Pancreas (tissue), 10 donors: ENCODE data around the gene PAPOLB. TPM values are rescaled to one million over a fixed set of nuclear protein-coding genes. Genes with fewer than 3 reads are reported as not detected.

ENCODE experiments used
- ATAC-seq, 4 donors: fragments of 200-7000 bp; cut with Tn5 transposase; one replicate each; pipeline versions ENCODE4 v1.8.0 to v1.9.1; 2020; ENCODE audit warnings: mild to moderate bottlenecking in 4 of 4, moderate library complexity in 4 of 4
- DNase-seq, 6 donors: peaks; one replicate each; pipeline ENCODE4 v3.0.0-alpha.2; 2020
- FAIRE-seq: peaks from 2 replicates; lab custom pipeline; 2012; peaks lifted over from hg19 to GRCh38; lab: Jason Lieb, UNC
- H3K27ac ChIP-seq, 4 donors: fragments of 200-600 bp; sonication (generic); 1 replicate in 3 of 4; 2 replicates in 1 of 4; pipeline versions ENCODE4 v1.5.0 to v1.8.0; 2020
- H3K27me3 ChIP-seq, 4 donors: fragments of 200-600 bp; one replicate each; pipeline ENCODE4 v1.8.0; 2021
- H3K36me3 ChIP-seq, 3 donors: fragments of 200-600 bp; sonication (generic) in 1 of 3; one replicate each; pipeline versions ENCODE4 v1.5.0 to v1.8.0; 2020 to 2021
- H3K4me1 ChIP-seq, 3 donors: fragments of 200-600 bp; one replicate each; pipeline ENCODE4 v1.8.0; 2021
- H3K4me3 ChIP-seq, 4 donors: fragments of 200-600 bp; sonication (generic) in 2 of 4; one replicate each; pipeline versions ENCODE4 v1.5.0 to v1.8.0; 2020 to 2021
- H3K9me3 ChIP-seq, 4 donors: fragments of 200-600 bp; one replicate each; pipeline ENCODE4 v1.8.0; 2021
- whole genome bisulfite sequencing, 2 donors: extraction: QIAGEN DNeasy Blood & Tissue Kit; methylation state at CpG; one replicate each; pipeline ENCODE4 v1.1.7; 2013; 5-methylcytosine and 5-hydroxymethylcytosine counted together
- intact Hi-C, 3 donors: fragments of 100-400 bp; cut with DNase I; formaldehyde crosslinking; loops; one replicate each; pipeline versions ENCODE4 v1.11.1 to v1.14.2; 2022
- polyA plus RNA-seq, 2 donors: library from polyadenylated mRNA; stranded (reverse); fragments of 200-250 nt; gene quantifications; one replicate each; pipeline ENCODE4 v1.2.3, GENCODE V29; 2013
- total RNA-seq, 6 donors: library from RNA; stranded (reverse); fragmentation: NEBNext Ultra II Directional in 4 of 6; extraction: Animal tissue kit (Norgen Biotek cat#: 25700) in 4 of 6; gene quantifications; one replicate each; pipeline versions ENCODE4 v1.2.1 to v1.2.4, GENCODE V29; 2021 to 2023
- TF ChIP-seq, protein P1 (sequence below), 4 donors: fragments of 200-600 bp; sonication (generic) in 3 of 4; IDR thresholded peaks; one replicate each; pipeline versions ENCODE4 v1.5.0 to v1.8.0; 2021; ENCODE audit warnings: antibody characterized with exemption in 4 of 4
- donor health status: healthy with polysubstance abuse.
- donor health status: DM: no; HTN: no; CAD: no; lungs with moderate emphysema.
- donor health status: DM: no; HTN: no; CAD: no.
- donor health status: control.
- donor health status: control.
- donor health status: Bipolar disorder and iron deficiency.
- donor health status: DM: yes; HTN: yes; CAD: no.
- donor health status: DM: no; HTN: no; CAD: no.
- donor health status: DM: no; HTN: no; CAD: no.
- donor health status: DM: yes; HTN: yes; CAD: no.

The PAPOLB gene
- total and polyA plus RNA-seq, 8 donors, result 0.03 to 0.09 (median 0.05) TPM; not detected in 5

DNA sequence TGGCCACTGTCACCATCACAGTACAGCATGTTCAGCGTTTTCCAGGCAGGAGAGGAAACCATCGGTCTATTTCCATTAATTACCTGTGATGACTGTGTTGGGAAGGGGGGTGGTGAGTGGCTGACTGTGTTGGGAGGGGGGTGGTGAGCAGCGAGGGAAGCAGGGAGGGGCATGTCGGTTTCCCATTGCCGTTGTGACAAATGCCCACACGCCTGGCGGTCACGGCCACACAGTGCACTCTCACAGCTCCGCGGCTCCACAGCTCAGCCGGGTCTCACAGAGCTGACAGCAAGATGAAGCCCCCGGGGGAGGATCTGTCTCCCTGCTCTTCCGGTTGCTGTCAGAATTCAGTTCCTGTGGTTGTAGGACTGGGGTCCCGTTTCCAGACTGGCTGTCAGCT, 47.4 kb downstream of the PAPOLB start:
- Histone ChIP-seq H3K36me3 (no peaks in the 10 kb centered on the region), H3K27me3 (no peaks in the 10 kb centered on the region), H3K27ac (no peak overlapping the region), H3K9me3 (no peaks in the 10 kb centered on the region), H3K4me1 (no peaks in the 10 kb centered on the region), H3K4me3 (no peak overlapping the region)
- 52 to 63% methylated on average over 14 of the region's 14 CpGs for WGBS, 2 donors
- FAIRE-seq (no peak), DNase-seq (no peak), ATAC-seq (no peak)
- intact Hi-C loops, result no loop called here
- TF ChIP-seq, protein P1, sequence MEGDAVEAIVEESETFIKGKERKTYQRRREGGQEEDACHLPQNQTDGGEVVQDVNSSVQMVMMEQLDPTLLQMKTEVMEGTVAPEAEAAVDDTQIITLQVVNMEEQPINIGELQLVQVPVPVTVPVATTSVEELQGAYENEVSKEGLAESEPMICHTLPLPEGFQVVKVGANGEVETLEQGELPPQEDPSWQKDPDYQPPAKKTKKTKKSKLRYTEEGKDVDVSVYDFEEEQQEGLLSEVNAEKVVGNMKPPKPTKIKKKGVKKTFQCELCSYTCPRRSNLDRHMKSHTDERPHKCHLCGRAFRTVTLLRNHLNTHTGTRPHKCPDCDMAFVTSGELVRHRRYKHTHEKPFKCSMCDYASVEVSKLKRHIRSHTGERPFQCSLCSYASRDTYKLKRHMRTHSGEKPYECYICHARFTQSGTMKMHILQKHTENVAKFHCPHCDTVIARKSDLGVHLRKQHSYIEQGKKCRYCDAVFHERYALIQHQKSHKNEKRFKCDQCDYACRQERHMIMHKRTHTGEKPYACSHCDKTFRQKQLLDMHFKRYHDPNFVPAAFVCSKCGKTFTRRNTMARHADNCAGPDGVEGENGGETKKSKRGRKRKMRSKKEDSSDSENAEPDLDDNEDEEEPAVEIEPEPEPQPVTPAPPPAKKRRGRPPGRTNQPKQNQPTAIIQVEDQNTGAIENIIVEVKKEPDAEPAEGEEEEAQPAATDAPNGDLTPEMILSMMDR (IDR thresholded peaks at IDR 0.05), result no peak

DNA sequence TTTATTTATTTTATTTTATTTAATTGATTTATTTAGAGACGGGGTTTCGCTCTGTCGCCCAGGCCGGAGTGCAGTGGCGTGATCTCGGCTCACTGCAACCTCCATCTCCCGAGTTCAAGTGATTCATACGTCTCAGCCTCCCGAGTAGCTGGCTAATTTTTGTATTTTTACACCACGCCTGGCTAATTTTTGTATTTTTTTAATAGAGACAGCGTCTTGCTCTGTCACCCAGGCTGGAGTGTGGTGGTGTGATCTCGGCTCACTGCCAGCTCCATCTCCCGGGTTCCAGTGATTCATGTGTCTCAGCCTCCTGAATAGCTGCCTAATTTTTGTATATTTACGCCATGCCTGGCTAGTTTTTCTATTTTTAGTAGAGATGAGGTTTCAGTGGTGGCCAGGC, 52.2 kb downstream of the PAPOLB start:
- intact Hi-C loops, result loop anchor here in 1 of 3 donors (10.0 kb wide), 1 partner anchor 275 kb away; no protein-coding TSS in a partner anchor
- FAIRE-seq (no peak), DNase-seq (no peak), ATAC-seq (no peak)
- Histone ChIP-seq H3K9me3 (no peaks in the 10 kb centered on the region), H3K4me3 (no peak overlapping the region), H3K27ac (no peak overlapping the region), H3K36me3 (no peaks in the 10 kb centered on the region), H3K4me1 (no peaks in the 10 kb centered on the region), H3K27me3 (no peaks in the 10 kb centered on the region)
- TF ChIP-seq, protein P1 (IDR thresholded peaks at IDR 0.05), result no peak
- 88 to 95% methylated on average over 14 of the region's 14 CpGs for WGBS, 2 donors

DNA sequence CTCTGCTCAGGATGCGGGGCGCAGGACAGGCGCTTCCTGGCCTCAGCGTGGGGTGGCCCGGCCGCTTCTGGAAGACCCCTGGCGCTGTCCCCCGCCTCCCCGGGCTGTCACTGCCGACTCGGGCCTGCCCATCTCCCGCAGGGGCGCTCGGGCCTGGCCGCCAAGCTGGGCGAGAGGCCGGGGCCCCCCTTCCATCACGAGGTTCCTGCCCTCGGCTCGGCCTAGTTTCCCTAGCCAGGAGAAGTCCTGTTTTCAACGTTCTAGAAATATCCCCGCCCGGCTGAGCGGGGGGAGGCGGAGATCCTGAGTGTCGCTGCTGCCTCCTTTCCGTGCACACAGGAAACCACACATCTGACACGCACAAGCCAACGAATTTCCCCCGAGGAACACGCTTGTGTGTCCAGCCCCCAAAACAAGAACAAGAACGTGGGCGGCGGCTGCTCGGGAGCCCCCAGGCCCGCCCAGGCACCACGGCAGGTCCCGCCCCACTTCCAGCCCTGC, 52.7 kb downstream of the PAPOLB start:
- Histone ChIP-seq H3K9me3 (no peaks in the 10 kb centered on the region), H3K27me3 (no peaks in the 10 kb centered on the region), H3K36me3 (no peaks in the 10 kb centered on the region), H3K4me1 (no peaks in the 10 kb centered on the region), H3K27ac (no peak overlapping the region), H3K4me3 (no peak overlapping the region)
- WGBS, 2 donors, result 74 to 82% methylated on average over 38 of the region's 38 CpGs
- FAIRE-seq, result no peak
- TF ChIP-seq, protein P1 (IDR thresholded peaks at IDR 0.05), result no peak
- intact Hi-C loops, result loop anchor here in 1 of 3 donors (10.0 kb wide), 1 partner anchor 276 kb away; no protein-coding TSS in a partner anchor
- ATAC-seq, result peak in 1 of 4 donors; percentile 20
- DNase-seq, result peak in 1 of 6 donors; percentile 65

DNA sequence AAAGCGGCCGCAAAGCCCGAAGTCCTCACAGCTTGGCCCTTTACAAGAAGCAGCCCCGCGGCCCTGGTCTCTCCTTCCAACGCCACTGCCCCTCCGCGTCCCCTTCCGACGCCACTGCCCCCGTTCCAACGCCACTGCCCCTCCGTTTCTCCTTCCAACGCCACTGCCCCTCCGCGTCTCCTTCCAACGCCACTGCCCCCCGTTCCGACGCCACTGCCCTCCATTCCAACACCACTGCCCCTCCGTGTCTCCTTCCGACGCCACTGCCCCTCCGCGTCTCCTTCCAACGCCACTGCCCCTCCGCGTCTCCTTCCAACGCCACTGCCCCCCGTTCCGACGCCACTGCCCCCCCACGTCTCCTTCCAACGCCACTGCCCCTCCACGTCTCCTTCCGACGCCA, 53.3 kb downstream of the PAPOLB start:
- TF ChIP-seq, protein P1 (IDR thresholded peaks at IDR 0.05), result no peak
- intact Hi-C loops, result loop anchor here in 1 of 3 donors (10.0 kb wide), 1 partner anchor 276 kb away; no protein-coding TSS in a partner anchor
- Histone ChIP-seq H3K27ac (no peak overlapping the region), H3K4me3 (no peak overlapping the region), H3K36me3 (no peaks in the 10 kb centered on the region), H3K27me3 (no peaks in the 10 kb centered on the region), H3K4me1 (no peaks in the 10 kb centered on the region), H3K9me3 (no peaks in the 10 kb centered on the region)
- ATAC-seq, result no peak
- no peak for FAIRE-seq
- DNase-seq, result no peak
- WGBS, 2 donors, result 74 to 88% methylated on average over 34 to 37 of the region's 37 CpGs

DNA sequence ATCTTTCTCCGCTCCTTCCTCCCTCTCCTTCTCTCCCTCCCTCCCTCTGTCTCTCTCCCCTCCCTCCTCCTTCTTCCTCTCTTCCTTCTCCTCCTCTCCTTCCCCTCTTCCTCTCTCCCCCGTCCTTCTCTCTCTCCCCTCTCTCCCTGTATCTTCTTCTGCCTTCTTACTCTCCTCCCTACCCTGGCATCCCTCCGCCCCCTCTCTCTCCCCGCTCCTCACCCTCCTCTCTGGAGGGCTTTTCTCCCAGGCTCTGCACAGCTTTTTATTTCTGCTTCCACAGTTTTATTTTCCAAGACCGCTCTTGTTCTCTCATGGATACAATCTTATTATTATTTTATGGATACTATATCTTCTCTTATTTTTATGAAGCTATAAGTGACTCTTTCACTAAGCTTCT, 53.8 kb downstream of the PAPOLB start:
- Histone ChIP-seq H3K36me3 (no peaks in the 10 kb centered on the region), H3K4me3 (no peak overlapping the region), H3K27me3 (no peaks in the 10 kb centered on the region), H3K9me3 (no peaks in the 10 kb centered on the region), H3K27ac (no peak overlapping the region), H3K4me1 (no peaks in the 10 kb centered on the region)
- DNase-seq (no peak), FAIRE-seq (no peak), ATAC-seq (no peak)
- intact Hi-C loops, result loop anchor here in 1 of 3 donors (10.0 kb wide), 1 partner anchor 277 kb away; no protein-coding TSS in a partner anchor
- 60 to 76% methylated on average over 5 of the region's 5 CpGs for WGBS, 2 donors
- TF ChIP-seq, protein P1 (IDR thresholded peaks at IDR 0.05), result no peak
